ENCODE data around the gene ZSWIM7.

- TF ChIP-seq POLR2A (IDR thresholded peaks at IDR 0.05) (no peak), CTCF (IDR thresholded peaks at IDR 0.05) (no peak)
Observed at GRCh38 chr17:16002708-16003260, 3.3 kb upstream of the ZSWIM7 start.

Data from right lobe of liver (tissue), 4 donors.